Gastrocnemius medialis (tissue), 4 donors: ENCODE measurements around the gene IL1RAP. TPM values are rescaled to one million over a fixed set of nuclear protein-coding genes. Genes with fewer than 3 reads are reported as not detected.

ENCODE experiments used
- ATAC-seq, 2 donors: fragments of 150-250 bp; one replicate each; pipeline ENCODE4 v1.9.1; 2016
- DNase-seq, 2 donors: peaks; one replicate each; pipeline ENCODE4 v3.0.0-alpha.2; 2019
- H3K27ac ChIP-seq, 4 donors: fragments of 200-600 bp; sonication (generic); 1 replicate in 1 of 4; 2 replicates in 3 of 4; pipeline ENCODE4 v1.5.1; 2016 to 2018; ENCODE audit warnings: mild to moderate bottlenecking in 2 of 4, moderate library complexity in 1 of 4
- H3K27me3 ChIP-seq, 3 donors: fragments of 200-600 bp; sonication (generic) in 2 of 3; 1 replicate in 1 of 3; 2 replicates in 2 of 3; pipeline versions ENCODE4 v1.5.1 to v1.6.0; 2016 to 2019; ENCODE audit warnings: mild to moderate bottlenecking in 1 of 3, moderate library complexity in 1 of 3
- H3K36me3 ChIP-seq, 2 donors: fragments of 200-600 bp; sonication (generic) in 1 of 2; one replicate each; pipeline ENCODE4 v1.5.1; 2017 to 2018
- H3K4me1 ChIP-seq, 2 donors: fragments of 200-600 bp; sonication (generic) in 1 of 2; one replicate each; pipeline ENCODE4 v1.5.1; 2016 to 2017; ENCODE audit warnings: mild to moderate bottlenecking in 2 of 2
- H3K4me3 ChIP-seq, 4 donors: fragments of 200-600 bp; sonication (generic) in 3 of 4; 1 replicate in 1 of 4; 2 replicates in 3 of 4; pipeline ENCODE4 v1.5.1; 2016 to 2019; ENCODE audit warnings: mild to moderate bottlenecking in 2 of 4
- H3K9me3 ChIP-seq, 3 donors: fragments of 200-600 bp; sonication (generic) in 2 of 3; 1 replicate in 1 of 3; 2 replicates in 2 of 3; pipeline ENCODE4 v1.5.1; 2016 to 2019
- POLR2A ChIP-seq, 2 donors: fragments of 450-650 bp; IDR thresholded peaks; one replicate each; pipeline ENCODE4 v1.6.1; 2017; ENCODE audit warnings: antibody characterized with exemption in 2 of 2, mild to moderate bottlenecking in 2 of 2, moderate library complexity in 2 of 2
- in situ Hi-C, 4 donors: fragments of 200-750 bp; cut with MboI; loops; one replicate each; pipeline versions ENCODE4 v1.15.0 to v1.8.0; 2017; ENCODE audit warnings: low sequenced_read_pairs in 4 of 4
- intact Hi-C: fragments of 100-400 bp; cut with DNase I; formaldehyde crosslinking; loops from one replicate; pipeline ENCODE4 v1.15.1; 2023; ENCODE audit warnings: low total_unique reads
- total RNA-seq, 4 donors: library from RNA; depleted of rRNA; stranded (reverse); fragments of >200 nt; gene quantifications; one replicate each; pipeline versions ENCODE4 v1.1.0 to v1.2.3, GENCODE V29; 2016
- TF ChIP-seq, protein P1 (sequence below), 5 experiments: fragments of 450-650 bp in 3 of 5; fragments of 200-600 bp in 2 of 5; sonication (generic) in 2 of 5; IDR thresholded peaks in 4 of 5; conservative IDR thresholded peaks in 1 of 5; 1 replicate in 4 of 5; 2 replicates in 1 of 5; pipeline ENCODE4 v1.5.1; 2016 to 2019; ENCODE audit warnings: antibody characterized with exemption in 5 of 5, mild to moderate bottlenecking in 3 of 5, moderate library complexity in 3 of 5

IL1RAP gene
- total RNA-seq, 4 donors from 2014 or later, result 1.1 to 3.3 (median 2.6) TPM

DNA sequence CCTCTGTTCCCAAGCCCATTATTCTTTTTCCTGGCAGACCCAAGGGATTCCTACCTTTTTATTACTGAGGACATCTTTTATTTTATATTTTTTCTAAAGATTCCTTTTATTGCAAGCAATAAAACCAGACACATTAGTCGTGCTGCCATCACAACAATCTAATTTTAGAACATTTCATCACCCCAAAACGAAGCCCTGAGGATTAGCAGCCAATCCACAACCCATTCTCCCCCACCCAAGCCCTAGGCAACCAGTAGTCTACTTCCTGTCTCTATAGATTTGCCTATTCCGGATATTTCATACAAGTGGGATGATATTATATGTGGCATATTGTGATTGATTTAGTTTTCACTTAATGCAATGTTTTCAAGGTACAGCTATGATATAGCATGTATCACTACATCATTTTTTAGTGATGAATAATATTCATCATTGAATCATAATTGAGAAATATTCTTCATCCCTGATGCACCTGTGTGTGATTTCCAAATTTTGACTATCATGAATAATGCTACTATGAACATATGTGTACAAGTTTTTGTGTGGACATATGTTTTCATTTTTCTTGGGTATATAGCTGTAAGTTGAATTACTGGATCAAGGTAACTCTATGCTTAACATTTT lies 65.7 kb downstream of the IL1RAP start:
- TF ChIP-seq, protein P1, sequence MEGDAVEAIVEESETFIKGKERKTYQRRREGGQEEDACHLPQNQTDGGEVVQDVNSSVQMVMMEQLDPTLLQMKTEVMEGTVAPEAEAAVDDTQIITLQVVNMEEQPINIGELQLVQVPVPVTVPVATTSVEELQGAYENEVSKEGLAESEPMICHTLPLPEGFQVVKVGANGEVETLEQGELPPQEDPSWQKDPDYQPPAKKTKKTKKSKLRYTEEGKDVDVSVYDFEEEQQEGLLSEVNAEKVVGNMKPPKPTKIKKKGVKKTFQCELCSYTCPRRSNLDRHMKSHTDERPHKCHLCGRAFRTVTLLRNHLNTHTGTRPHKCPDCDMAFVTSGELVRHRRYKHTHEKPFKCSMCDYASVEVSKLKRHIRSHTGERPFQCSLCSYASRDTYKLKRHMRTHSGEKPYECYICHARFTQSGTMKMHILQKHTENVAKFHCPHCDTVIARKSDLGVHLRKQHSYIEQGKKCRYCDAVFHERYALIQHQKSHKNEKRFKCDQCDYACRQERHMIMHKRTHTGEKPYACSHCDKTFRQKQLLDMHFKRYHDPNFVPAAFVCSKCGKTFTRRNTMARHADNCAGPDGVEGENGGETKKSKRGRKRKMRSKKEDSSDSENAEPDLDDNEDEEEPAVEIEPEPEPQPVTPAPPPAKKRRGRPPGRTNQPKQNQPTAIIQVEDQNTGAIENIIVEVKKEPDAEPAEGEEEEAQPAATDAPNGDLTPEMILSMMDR (IDR thresholded peaks at IDR 0.05 in 4 of 5, conservative IDR thresholded peaks at IDR 0.05 in 1 of 5), result no peak
- no peak for TF ChIP-seq POLR2A (IDR thresholded peaks at IDR 0.05)
- intact Hi-C loops, result no loop called here
- DNase-seq (no peak), ATAC-seq (no peak)
- in situ Hi-C loops, result no loop called here
- H3K36me3 ChIP-seq, result no peaks in the 10 kb centered on the region
- no peak overlapping the region for H3K4me3 ChIP-seq
- H3K4me1 ChIP-seq, result peaks cover 0 to 3% of the 10 kb centered on the region in 2 donors
- no peaks in the 10 kb centered on the region for H3K9me3 ChIP-seq
- no peaks in the 10 kb centered on the region for H3K27me3 ChIP-seq
- H3K27ac ChIP-seq, result no peak overlapping the region

DNA sequence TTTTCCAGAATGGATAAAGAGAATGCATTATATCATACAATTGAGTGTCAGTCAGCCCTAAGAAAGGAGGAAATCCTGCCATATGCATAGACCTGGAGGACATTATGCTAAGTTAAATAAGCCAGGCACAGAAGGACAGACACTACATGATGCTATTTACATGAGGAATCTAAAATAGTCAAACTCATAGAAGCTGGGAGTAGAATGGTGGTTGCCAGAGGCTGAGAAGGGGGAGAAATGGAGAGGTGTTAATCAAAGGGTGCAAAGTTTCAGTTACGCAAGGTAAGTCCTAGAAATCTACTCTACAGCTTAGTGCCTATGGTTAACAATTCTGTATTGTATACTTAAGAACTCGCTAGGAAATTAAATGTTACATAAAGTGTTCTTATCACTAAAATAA lies 66.5 kb downstream of the IL1RAP start:
- intact Hi-C loops (no loop called here), in situ Hi-C loops (no loop called here)
- Histone ChIP-seq H3K27me3 (no peaks in the 10 kb centered on the region), H3K36me3 (no peaks in the 10 kb centered on the region), H3K4me3 (no peak overlapping the region), H3K27ac (no peak overlapping the region), H3K4me1 (peaks cover 0 to 3% of the 10 kb centered on the region in 2 donors), H3K9me3 (no peaks in the 10 kb centered on the region)
- DNase-seq (no peak), ATAC-seq (no peak)
- TF ChIP-seq POLR2A (IDR thresholded peaks at IDR 0.05), result no peak

DNA sequence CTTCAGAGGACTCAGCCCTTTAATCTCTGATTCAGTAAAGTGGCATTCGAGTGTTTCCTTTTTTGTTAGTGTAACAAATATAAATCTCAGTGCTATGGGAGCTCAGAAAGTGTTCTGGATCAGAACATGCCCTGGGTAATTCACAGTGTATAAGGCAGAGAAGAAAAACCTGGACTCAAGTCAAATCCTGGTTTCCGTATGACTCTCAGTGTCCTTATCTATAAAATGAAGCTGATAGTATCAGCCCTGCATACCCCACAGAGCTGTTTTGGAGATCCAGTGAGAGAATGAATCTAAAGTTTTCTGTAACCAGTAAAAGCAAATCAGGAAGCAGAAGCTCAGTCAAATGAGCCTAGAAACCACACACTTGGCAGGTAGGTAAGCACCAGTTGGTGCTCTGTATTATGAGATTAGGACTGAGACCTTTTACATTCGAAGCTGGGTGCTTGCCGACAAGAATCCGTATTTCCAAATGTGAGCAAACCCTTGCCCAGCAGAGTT lies 67.2 kb downstream of the IL1RAP start:
- no peaks in the 10 kb centered on the region for H3K27me3 ChIP-seq
- intact Hi-C loops (no loop called here), in situ Hi-C loops (no loop called here)
- H3K4me3 ChIP-seq, result no peak overlapping the region
- H3K4me1 ChIP-seq, result peaks cover 0 to 3% of the 10 kb centered on the region in 2 donors
- no peak overlapping the region for H3K27ac ChIP-seq
- H3K9me3 ChIP-seq, result no peaks in the 10 kb centered on the region
- DNase-seq, result no peak
- TF ChIP-seq, protein P1 (IDR thresholded peaks at IDR 0.05 in 4 of 5, conservative IDR thresholded peaks at IDR 0.05 in 1 of 5), result no peak
- no peak for TF ChIP-seq POLR2A (IDR thresholded peaks at IDR 0.05)
- ATAC-seq, result no peak
- no peaks in the 10 kb centered on the region for H3K36me3 ChIP-seq

DNA sequence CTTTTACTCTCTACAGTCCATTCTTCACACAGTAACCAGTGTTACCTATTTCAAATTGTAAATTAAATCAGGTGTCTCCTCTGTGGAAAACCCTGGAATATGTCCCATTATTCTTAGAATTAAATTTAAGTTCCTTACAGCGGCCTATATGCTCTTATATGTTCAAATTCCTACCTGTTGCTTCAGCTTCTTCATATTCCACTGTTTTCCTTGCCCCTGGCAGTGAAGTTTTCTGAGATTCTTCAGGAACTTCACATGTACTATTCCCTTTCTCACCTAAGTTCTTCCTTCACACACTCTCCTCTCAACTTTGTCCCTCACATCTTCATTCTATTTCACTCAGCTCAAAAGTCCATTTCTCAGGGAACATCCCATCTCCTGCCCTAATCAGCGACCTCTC lies 68.8 kb downstream of the IL1RAP start:
- H3K4me1 ChIP-seq, result peaks cover 0 to 3% of the 10 kb centered on the region in 2 donors
- ATAC-seq, result no peak

More for the DNA sequence above, 68.8 kb downstream of the IL1RAP start:
- no peak for DNase-seq
- no peaks in the 10 kb centered on the region for H3K27me3 ChIP-seq
- H3K9me3 ChIP-seq, result no peaks in the 10 kb centered on the region
- TF ChIP-seq, protein P1 (IDR thresholded peaks at IDR 0.05 in 4 of 5, conservative IDR thresholded peaks at IDR 0.05 in 1 of 5), result no peak
- TF ChIP-seq POLR2A (IDR thresholded peaks at IDR 0.05), result no peak
- H3K27ac ChIP-seq, result no peak overlapping the region
- no peaks in the 10 kb centered on the region for H3K36me3 ChIP-seq
- no peak overlapping the region for H3K4me3 ChIP-seq
- in situ Hi-C loops, result no loop called here
- intact Hi-C loops, result no loop called here
